Iris pigment epithelial cell (primary cell): ENCODE results near the gene LDB2.
A peak's percentile ranks its signal among the peaks of the same experiment; 100 is the strongest.

Experiments
- DNase-seq: peaks from one replicate; pipeline ENCODE4 v3.0.0-alpha.2; 2011; ENCODE audit warnings: low read depth

LDB2 gene

GRCh38 chr4:16685536-16685935 lies 212.9 kb downstream of the LDB2 start:
- DNase-seq, result peak; percentile 82

DNA sequence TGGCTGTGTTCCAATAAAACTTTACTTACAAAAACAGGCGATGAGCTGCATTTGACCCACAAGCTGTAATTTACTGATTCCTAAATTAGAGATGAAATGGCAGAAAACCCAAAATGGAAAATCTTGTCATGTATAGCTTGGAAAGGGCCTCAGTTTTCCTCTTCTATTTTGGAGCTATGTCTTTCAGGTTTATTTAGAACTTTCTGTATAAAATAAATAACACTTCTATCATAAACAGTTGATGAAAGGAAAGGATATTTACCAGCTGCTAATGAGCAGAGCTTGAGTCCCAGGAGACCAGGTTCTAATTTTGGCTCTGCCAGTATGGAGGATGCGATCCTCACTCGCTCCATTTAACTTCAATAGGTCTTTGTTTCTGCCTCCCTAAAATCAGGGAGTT lies 213.5 kb downstream of the LDB2 start:
- no peak for DNase-seq

- peak; percentile 76 for DNase-seq
These were observed 214.3 kb downstream of the LDB2 start for GRCh38 chr4:16684097-16684496.

DNA sequence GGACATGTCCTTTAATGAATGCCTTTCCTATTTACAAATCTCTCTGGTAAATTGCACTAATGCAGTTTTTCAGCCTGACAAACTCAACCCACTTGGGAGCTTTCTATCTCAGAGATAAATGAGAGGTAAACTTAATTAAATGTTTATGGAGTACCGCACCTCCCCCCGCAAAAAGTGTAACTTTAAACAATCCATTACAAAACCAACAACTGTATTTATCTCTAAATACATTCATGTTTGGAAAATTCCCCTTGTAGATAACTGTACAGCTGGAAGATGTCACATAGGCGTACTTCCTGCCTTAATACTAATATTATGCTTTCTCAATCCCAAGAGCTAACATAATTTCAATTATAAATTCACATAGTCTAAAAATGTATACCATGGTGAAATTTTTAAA lies 215.5 kb downstream of the LDB2 start:
- DNase-seq, result no peak

DNA sequence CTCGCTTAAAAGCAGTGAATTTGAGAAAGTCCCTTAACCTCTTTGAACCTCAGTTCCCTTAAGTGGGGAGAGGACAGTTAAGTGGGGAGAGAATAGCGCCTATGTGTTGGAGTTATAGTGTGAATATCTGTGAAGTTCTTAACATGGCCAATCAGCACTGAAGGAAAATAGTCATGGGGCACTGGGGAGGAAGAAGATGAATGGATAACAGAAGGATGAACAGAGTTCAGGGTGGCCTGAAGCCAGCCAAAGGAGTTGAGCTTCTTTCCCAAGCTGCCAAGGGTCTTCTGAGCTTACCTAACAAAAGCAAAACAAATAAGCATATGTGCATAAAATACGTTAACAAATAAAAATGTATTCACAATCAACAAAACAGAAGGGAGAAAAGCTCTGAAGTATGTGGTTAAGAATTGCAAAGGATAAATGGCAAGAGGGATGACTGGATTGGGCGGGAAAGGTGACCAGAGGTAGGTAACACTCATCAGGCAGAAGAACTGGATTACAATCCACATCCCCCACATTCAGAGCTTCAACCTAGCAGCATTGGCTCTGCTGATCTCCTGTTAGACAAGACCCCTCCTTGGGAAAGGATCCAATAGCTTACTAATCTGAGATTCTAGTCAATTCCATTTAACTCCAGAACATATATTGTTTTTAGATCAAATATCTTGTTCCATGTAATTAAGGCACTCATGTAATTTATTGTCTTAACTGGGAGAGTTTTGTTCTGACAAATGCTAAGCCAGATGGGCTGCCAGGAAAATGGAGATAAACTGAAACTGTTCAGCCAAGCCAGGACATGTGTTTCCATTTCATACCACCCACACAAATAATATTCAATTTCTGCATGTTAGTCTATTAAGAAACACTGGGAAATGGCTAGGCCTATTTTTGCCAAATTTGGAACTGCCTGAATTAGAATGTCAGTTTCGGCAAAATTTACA lies 221.2 kb downstream of the LDB2 start:
- DNase-seq, result no peak

- no peak for DNase-seq
These were observed 222.1 kb downstream of the LDB2 start for GRCh38 chr4:16676230-16676770.

GRCh38 chr4:16674082-16674481 lies 224.4 kb downstream of the LDB2 start:
- DNase-seq, result no peak

DNA sequence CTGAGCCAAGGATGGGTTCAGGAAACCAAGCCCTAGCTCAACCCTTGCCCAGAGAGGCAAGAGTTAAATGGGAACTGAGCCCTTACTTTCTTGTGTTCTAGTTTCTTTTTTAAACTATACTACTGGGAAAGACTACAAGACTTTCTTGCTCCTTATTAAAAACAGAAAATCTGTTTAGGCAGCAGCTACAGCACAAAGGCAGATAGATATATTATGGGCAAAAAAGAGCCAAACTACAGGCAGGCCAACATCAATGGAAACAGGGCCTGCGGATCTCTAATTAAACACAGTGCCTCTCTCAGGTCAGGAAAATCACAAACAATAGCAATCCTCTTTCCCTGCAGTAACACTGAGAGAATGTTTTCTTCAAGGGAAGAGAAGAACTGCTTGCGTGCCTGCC lies 226.0 kb downstream of the LDB2 start:
- DNase-seq, result no peak

- no peak for DNase-seq
These were observed 226.7 kb downstream of the LDB2 start for GRCh38 chr4:16671741-16672140.

GRCh38 chr4:16670727-16671126 lies 227.7 kb downstream of the LDB2 start:
- DNase-seq, result no peak

- peak; percentile 26 for DNase-seq
These were observed 229.4 kb downstream of the LDB2 start for GRCh38 chr4:16669036-16669435.

DNA sequence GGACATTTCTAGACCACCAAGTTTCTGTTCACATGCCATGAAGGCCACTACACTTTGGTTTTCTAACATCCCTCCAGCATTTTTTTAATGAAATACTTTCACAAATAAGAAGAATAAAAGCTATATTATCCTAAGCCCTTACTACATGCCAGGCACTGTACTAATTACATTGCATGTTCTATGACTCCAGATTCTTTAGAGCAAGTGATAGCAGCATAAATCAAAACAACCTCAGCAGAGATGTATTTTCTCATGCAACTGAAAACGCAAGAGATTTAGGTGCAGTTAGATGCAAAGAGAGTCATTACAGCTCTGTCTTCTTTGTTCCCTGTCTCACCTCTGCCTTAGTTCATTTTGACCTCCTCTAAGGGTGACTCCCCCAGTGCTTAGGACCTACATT lies 230.0 kb downstream of the LDB2 start:
- no peak for DNase-seq

DNA sequence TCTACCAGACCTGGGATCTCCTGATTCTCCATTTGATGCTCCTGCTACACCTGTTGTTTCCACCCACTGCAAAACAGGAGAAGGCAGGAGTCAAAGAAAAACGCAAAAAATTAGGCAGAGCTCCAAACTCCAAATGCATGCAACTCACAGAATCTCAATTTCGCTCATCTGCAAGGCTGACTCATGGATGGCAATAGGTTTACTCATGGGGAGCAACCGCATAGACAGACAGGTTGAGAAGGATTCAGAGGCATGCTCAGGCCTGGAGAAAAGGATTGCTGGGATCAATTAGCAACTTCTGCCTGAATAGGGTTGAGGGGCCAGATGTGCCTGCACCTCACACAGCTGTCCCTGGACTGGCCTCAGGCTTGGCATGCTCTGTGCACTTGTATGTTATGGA lies 231.0 kb downstream of the LDB2 start:
- peak; percentile 92 for DNase-seq

DNA sequence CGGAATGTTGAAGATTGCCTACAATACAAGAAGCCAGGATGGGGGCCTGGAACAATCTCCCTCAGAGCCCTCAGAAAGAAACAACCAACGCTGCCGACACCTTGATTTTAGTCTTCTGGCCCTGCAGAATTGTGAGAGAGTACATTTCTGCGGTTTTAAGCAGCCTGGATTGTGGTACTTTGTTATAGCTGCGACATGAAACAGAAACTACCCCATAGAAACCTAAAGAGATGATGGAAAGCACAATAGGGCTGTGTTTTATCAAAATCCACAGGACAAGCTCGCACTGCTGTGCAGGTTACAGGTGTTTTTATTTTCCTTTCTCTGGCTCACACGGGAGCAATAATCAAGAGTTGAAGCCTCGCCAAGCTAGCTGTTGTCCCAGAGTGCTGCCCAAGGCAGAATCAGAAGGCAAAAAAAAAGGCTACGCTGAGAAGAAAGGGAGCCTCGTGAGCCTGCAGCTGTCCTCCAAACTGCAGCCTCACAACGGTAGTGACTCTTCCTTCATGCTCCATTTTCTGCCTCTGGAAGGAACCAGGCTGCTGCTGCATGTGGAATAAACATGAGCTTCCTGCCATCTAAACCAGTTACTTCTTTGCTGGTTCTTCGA lies 232.4 kb downstream of the LDB2 start:
- no peak for DNase-seq

DNA sequence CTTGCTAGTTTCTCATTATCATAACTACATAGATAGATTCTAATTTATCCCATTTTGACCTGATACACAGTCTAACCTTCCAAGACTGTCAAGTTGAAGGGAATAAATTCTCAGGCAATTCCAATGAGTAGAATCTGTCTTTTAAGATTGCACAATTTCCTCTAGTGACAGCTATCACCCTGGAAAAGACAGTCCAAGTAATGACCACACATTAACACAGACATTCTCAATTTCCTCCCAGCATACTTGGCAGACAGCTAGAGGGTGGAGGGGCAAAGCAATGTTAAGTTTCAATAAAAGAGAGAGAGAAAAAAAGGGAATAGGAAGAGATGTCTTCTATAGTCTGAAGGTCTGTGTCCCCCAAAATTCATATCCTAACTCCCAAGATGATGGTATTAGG lies 234.7 kb downstream of the LDB2 start:
- DNase-seq, result peak; percentile 45

- DNase-seq, result no peak
These were observed 235.1 kb downstream of the LDB2 start for GRCh38 chr4:16663307-16663706.

DNA sequence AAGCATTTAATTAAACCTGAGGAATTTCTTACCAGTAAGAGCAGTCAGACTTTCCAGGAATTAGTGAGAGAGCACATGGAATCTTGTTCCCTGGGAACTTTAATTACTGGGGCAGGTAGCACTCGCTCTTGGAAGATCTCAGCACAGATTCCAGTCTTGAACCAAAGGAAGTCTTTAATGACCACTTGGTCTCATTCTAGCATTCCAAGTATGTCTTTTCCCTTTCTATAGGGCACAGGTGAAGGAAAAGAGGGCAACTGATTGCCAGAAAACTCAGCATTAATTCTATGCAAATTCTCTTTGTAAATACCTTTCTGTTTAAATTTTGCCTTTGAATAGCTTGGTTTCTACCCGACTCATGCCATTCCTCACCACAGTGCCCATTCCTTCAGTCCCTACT lies 236.6 kb downstream of the LDB2 start:
- DNase-seq, result no peak

GRCh38 chr4:16660656-16661055 lies 237.8 kb downstream of the LDB2 start:
- DNase-seq, result no peak

GRCh38 chr4:16659694-16660093 lies 238.8 kb downstream of the LDB2 start:
- no peak for DNase-seq

DNA sequence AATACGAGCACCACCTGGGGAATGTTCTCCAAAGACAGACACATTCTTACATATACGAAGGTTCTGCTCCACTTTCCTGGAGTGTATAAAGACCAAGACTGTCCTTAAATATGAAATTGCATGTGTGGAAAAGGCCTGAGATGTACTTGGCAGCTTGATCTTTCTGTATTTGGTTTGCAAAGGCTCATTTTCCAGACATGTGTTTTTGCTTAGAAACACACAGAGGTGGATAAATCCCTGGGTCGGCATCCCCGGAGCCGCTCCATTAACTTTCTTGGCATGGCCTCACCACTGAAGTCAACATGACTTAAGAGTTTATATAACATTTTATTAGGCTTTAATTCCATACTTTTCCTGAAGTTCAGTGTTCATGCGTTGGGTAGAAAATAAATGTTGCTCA lies 239.4 kb downstream of the LDB2 start:
- DNase-seq, result no peak

GRCh38 chr4:16658183-16658582 lies 240.3 kb downstream of the LDB2 start:
- DNase-seq, result no peak

DNA sequence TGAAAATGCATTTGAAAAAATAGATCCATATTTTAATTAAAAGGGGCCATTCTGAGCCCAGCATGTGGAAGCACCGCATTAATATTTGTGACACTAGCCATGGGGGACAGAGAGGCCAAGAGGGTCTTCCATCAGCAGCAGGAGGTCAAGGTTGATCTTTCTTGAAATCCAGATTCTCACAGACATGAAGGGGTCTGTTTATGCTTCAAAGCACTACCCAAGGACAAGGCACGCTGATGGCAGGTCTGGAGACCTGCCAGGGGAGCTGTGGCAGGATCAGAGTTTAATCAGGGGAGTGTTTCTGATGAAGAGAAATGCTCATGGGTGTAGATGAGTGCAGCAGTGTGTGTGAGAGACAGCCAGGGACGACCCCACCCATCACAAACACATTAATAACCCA lies 243.3 kb downstream of the LDB2 start:
- no peak for DNase-seq

GRCh38 chr4:16652732-16653305 lies 245.6 kb downstream of the LDB2 start:
- no peak for DNase-seq
